ENCODE measurements around the gene ABCC4.

ABCC4 gene

DNA sequence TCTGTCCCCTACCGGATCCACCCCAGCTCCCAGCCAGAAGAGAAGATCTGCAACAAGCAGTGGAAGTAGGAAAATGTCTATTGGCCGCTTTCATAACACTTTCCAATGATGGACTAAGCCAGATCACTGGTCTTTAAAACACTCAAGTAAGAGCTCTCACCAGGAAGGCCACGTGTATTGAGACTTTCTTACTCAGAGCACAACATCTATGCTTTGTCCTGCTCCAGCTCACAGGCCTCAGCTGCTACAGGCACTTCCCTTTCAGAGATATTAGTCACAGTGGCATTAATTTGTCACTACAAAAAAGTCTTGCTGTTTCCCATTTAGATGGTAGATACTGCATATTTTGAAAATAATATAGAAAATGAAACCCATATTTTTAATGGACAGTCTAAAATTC, 164.2 kb downstream of the ABCC4 start:
- CTCF ChIA-PET = no interaction called here
- no peak for TF ChIP-seq ZNF384 (IDR thresholded peaks at IDR 0.05)
- no peak for TF ChIP-seq PKNOX1 (IDR thresholded peaks at IDR 0.05)
- TF ChIP-seq HDGF (IDR thresholded peaks at IDR 0.05; ENCODE audit: borderline replicate concordance) = no peak
- TF ChIP-seq LEF1 (IDR thresholded peaks at IDR 0.05; ENCODE audit: borderline replicate concordance) = no peak
- no peak for TF ChIP-seq CTBP1 (IDR thresholded peaks at IDR 0.05; ENCODE audit: borderline replicate concordance)
- TF ChIP-seq L3MBTL2 (conservative IDR thresholded peaks at IDR 0.05) = no peak
- no peak for TF ChIP-seq SP1 (IDR thresholded peaks at IDR 0.05)
- no peak for TF ChIP-seq ARNT (IDR thresholded peaks at IDR 0.05)
- no peak for TF ChIP-seq FOXA1 (IDR thresholded peaks at IDR 0.05)
- no peak for TF ChIP-seq FOXM1 (IDR thresholded peaks at IDR 0.05; ENCODE audit: borderline replicate concordance)
- TF ChIP-seq SUZ12 (IDR thresholded peaks at IDR 0.05) = no peak
- no peak for TF ChIP-seq TARDBP (IDR thresholded peaks at IDR 0.05)
- TF ChIP-seq NFRKB (IDR thresholded peaks at IDR 0.05) = no peak
- TF ChIP-seq BHLHE40 (IDR thresholded peaks at IDR 0.05; ENCODE audit: borderline replicate concordance) = no peak
- POLR2A ChIA-PET = no interaction called here
- DNase-seq (ENCODE audit: extremely low spot score) = no peak

DNA sequence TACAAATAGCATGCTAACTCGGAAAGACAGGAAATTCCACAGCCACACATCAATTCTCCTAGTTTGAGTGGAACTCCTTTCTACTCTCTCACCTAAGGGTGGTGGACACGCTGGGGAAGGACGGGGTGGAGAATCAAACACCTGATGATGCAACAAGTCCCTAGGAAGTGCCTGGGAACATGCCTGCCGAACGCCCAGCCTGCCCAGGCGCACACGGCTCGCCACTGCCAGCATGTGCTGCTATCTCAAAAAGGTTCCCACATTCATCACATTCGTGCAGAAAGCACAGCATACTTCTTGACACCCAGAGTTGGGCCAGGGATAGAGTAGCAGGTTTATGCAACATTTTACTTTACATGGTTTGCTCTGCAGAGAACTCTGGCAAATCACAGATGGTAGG, 164.6 kb downstream of the ABCC4 start:
- DNase-seq (ENCODE audit: extremely low spot score) = no peak
- ChIA-PET POLR2A (no interaction called here), CTCF (no interaction called here)
- no peak for TF ChIP-seq FOXK2 (IDR thresholded peaks at IDR 0.05)
- no peak for TF ChIP-seq ARNT (IDR thresholded peaks at IDR 0.05)
- TF ChIP-seq FOXA1 (IDR thresholded peaks at IDR 0.05) = no peak
- TF ChIP-seq LEF1 (IDR thresholded peaks at IDR 0.05; ENCODE audit: borderline replicate concordance) = no peak
- no peak for TF ChIP-seq BHLHE40 (IDR thresholded peaks at IDR 0.05; ENCODE audit: borderline replicate concordance)

DNA sequence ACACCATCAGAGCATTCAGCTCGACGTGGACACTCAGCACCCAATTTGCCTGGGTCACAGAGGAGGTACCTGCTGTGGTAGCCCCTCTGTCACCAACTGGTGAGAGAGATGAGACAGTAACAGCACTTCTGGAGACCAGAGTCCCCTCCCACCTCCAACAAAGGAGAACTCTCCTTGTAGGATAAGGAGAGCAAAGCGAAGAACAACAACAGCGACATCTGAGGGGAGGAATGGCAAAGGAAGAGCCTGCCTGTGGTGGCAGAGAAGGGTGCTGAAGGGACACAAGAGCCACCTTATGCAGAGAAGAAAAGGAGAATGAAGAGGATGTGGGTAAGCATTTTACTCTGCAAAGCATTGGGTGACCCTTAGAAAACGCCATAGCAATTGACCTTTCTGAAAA, 167.8 kb downstream of the ABCC4 start:
- POLR2A ChIA-PET = no interaction called here
- no peak for DNase-seq (ENCODE audit: extremely low spot score)
- TF ChIP-seq LEF1 (IDR thresholded peaks at IDR 0.05; ENCODE audit: borderline replicate concordance) = no peak
- no peak for TF ChIP-seq PKNOX1 (IDR thresholded peaks at IDR 0.05)
- no peak for TF ChIP-seq HDGF (IDR thresholded peaks at IDR 0.05; ENCODE audit: borderline replicate concordance)
- TF ChIP-seq ARNT (IDR thresholded peaks at IDR 0.05) = no peak
- no peak for TF ChIP-seq NFRKB (IDR thresholded peaks at IDR 0.05)
- no peak for TF ChIP-seq FOXM1 (IDR thresholded peaks at IDR 0.05; ENCODE audit: borderline replicate concordance)
- CTCF ChIA-PET = no interaction called here

GRCh38 chr13:95129004-95129403, 172.2 kb downstream of the ABCC4 start:
- POLR2A ChIA-PET = no interaction called here
- CTCF ChIA-PET = interaction anchor here (0.5 kb wide), 1 partner anchor 511 kb away, joined by 4 read pairs; no protein-coding TSS in a partner anchor
- no peak for DNase-seq (ENCODE audit: extremely low spot score)
- TF ChIP-seq CTBP1 (IDR thresholded peaks at IDR 0.05; ENCODE audit: borderline replicate concordance) (no peak), LEF1 (IDR thresholded peaks at IDR 0.05; ENCODE audit: borderline replicate concordance) (no peak), FOXM1 (IDR thresholded peaks at IDR 0.05; ENCODE audit: borderline replicate concordance) (no peak), L3MBTL2 (conservative IDR thresholded peaks at IDR 0.05) (no peak), FOXA1 (IDR thresholded peaks at IDR 0.05) (no peak), NFRKB (IDR thresholded peaks at IDR 0.05) (no peak), TARDBP (IDR thresholded peaks at IDR 0.05) (no peak), ARNT (IDR thresholded peaks at IDR 0.05) (no peak), FOXK2 (IDR thresholded peaks at IDR 0.05) (no peak), SP1 (IDR thresholded peaks at IDR 0.05) (no peak), ELF4 (IDR thresholded peaks at IDR 0.05) (no peak), BHLHE40 (IDR thresholded peaks at IDR 0.05; ENCODE audit: borderline replicate concordance) (no peak), PKNOX1 (IDR thresholded peaks at IDR 0.05) (no peak), SUZ12 (IDR thresholded peaks at IDR 0.05) (no peak), HDGF (IDR thresholded peaks at IDR 0.05; ENCODE audit: borderline replicate concordance) (no peak), ZNF384 (IDR thresholded peaks at IDR 0.05) (no peak)

DNA sequence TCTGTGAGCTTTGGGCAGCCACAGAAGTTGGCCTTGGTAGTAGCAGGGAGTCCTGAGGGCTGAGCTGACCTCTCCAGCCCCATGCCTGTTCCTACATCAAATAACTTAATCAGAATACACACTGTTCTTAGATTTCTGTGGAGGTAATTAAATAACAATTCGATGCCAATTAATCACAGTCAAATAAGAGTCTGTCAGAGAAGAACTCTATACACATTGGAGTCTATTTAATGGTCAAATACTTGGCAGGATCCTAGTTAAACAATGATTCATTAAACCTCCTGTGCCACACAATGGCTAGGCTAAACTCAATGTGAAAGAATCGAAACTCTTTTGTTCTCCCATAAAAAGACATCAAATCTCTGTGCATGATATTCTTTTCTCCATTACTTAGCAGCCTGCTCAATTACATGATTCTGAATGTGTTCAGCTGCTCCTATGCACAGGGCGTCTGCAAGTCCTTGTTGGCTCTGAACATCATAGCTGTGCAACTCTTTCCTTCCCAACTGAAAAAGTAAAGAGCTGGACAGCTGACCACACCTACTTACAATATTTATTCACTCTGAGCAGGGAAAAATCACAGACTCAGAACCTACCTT, 173.1 kb downstream of the ABCC4 start:
- no peak for DNase-seq (ENCODE audit: extremely low spot score)
- POLR2A ChIA-PET = no interaction called here

More for the DNA sequence above, 173.1 kb downstream of the ABCC4 start:
- CTCF ChIA-PET = no interaction called here
- TF ChIP-seq ZNF384 (IDR thresholded peaks at IDR 0.05) (no peak), ELF4 (IDR thresholded peaks at IDR 0.05) (no peak), PKNOX1 (IDR thresholded peaks at IDR 0.05) (no peak), LEF1 (IDR thresholded peaks at IDR 0.05; ENCODE audit: borderline replicate concordance) (no peak), TARDBP (IDR thresholded peaks at IDR 0.05) (no peak), CTBP1 (IDR thresholded peaks at IDR 0.05; ENCODE audit: borderline replicate concordance) (no peak), FOXA1 (IDR thresholded peaks at IDR 0.05) (no peak), FOXM1 (IDR thresholded peaks at IDR 0.05; ENCODE audit: borderline replicate concordance) (no peak), SUZ12 (IDR thresholded peaks at IDR 0.05) (no peak)

Measured in HEK293T (cell line).